ENCODE results near the gene GATM. TPM values are rescaled to one million over a fixed set of nuclear protein-coding genes. Genes with fewer than 3 reads are reported as not detected.

Gene GATM
- total RNA-seq, 1 donor from 2014 or later: not detected

GRCh38 chr15:45417303-45417950, 39.1 kb upstream of the GATM start:
- TF ChIP-seq CTCF (IDR thresholded peaks at IDR 0.05): no peak
- Mint-ChIP-seq H3K4me3 (ENCODE audit: unreplicated experiment) (no peak overlapping the region), H3K9me3 (ENCODE audit: unreplicated experiment) (no peaks in the 10 kb centered on the region), H3K27ac (ENCODE audit: unreplicated experiment) (no peak overlapping the region), H3K27me3 (ENCODE audit: unreplicated experiment) (no peaks in the 10 kb centered on the region), H3K36me3 (ENCODE audit: unreplicated experiment) (peaks cover 57% of the 10 kb centered on the region), H3K4me1 (ENCODE audit: unreplicated experiment) (no peaks in the 10 kb centered on the region)
- DNase-seq (ENCODE audit: extremely low spot score, unreplicated experiment): no peak

GRCh38 chr15:45414215-45414885, 36.0 kb upstream of the GATM start:
- H3K27ac Mint-ChIP-seq (ENCODE audit: unreplicated experiment): no peak overlapping the region
- DNase-seq (ENCODE audit: extremely low spot score, unreplicated experiment): no peak
- no peaks in the 10 kb centered on the region for H3K4me1 Mint-ChIP-seq (ENCODE audit: unreplicated experiment)
- H3K9me3 Mint-ChIP-seq (ENCODE audit: unreplicated experiment): no peaks in the 10 kb centered on the region
- H3K36me3 Mint-ChIP-seq (ENCODE audit: unreplicated experiment): peaks cover 57% of the 10 kb centered on the region
- no peak for TF ChIP-seq CTCF (IDR thresholded peaks at IDR 0.05)
- no peaks in the 10 kb centered on the region for H3K27me3 Mint-ChIP-seq (ENCODE audit: unreplicated experiment)
- no peak overlapping the region for H3K4me3 Mint-ChIP-seq (ENCODE audit: unreplicated experiment)

- no peak overlapping the region for H3K4me3 Mint-ChIP-seq (ENCODE audit: unreplicated experiment)
- no peak overlapping the region for H3K27ac Mint-ChIP-seq (ENCODE audit: unreplicated experiment)
- H3K27me3 Mint-ChIP-seq (ENCODE audit: unreplicated experiment): no peaks in the 10 kb centered on the region
- H3K4me1 Mint-ChIP-seq (ENCODE audit: unreplicated experiment): peaks cover 6% of the 10 kb centered on the region
- H3K9me3 Mint-ChIP-seq (ENCODE audit: unreplicated experiment): no peaks in the 10 kb centered on the region
- no peak for DNase-seq (ENCODE audit: extremely low spot score, unreplicated experiment)
- no peak for TF ChIP-seq CTCF (IDR thresholded peaks at IDR 0.05)
- H3K36me3 Mint-ChIP-seq (ENCODE audit: unreplicated experiment): peaks cover 54% of the 10 kb centered on the region
These were observed 31.3 kb upstream of the GATM start for GRCh38 chr15:45409596-45409995.

GRCh38 chr15:45407786-45408185, 29.4 kb upstream of the GATM start:
- H3K4me3 Mint-ChIP-seq (ENCODE audit: unreplicated experiment): no peak overlapping the region
- peaks cover 13% of the 10 kb centered on the region for H3K4me1 Mint-ChIP-seq (ENCODE audit: unreplicated experiment)
- no peak for DNase-seq (ENCODE audit: extremely low spot score, unreplicated experiment)
- no peaks in the 10 kb centered on the region for H3K9me3 Mint-ChIP-seq (ENCODE audit: unreplicated experiment)
- H3K27ac Mint-ChIP-seq (ENCODE audit: unreplicated experiment): no peak overlapping the region
- H3K27me3 Mint-ChIP-seq (ENCODE audit: unreplicated experiment): no peaks in the 10 kb centered on the region
- H3K36me3 Mint-ChIP-seq (ENCODE audit: unreplicated experiment): peaks cover 39% of the 10 kb centered on the region
- TF ChIP-seq CTCF (IDR thresholded peaks at IDR 0.05): no peak
